ENCODE measurements around the gene ZCCHC14. TPM values are rescaled to one million over a fixed set of nuclear protein-coding genes. Genes with fewer than 3 reads are reported as not detected.

ZCCHC14 gene
- total and polyA plus RNA-seq, 2 of the 8 experiments (the other 6 are each of a cell fraction or from before 2014, with no cell fraction given): 8.2 to 28.2 TPM

- no peak for TF ChIP-seq SIX5 (IDR thresholded peaks at IDR 0.05; ENCODE audit: low read depth, low read length)
- TF ChIP-seq TAF1 (IDR thresholded peaks at IDR 0.05; ENCODE audit: low read depth, low read length): no peak
- TF ChIP-seq EGR1 (IDR thresholded peaks at IDR 0.05; ENCODE audit: borderline replicate concordance, low read depth, low read length): no peak
- TF ChIP-seq SRF (IDR thresholded peaks at IDR 0.05; ENCODE audit: low read depth, low read length): no peak
- no peak for TF ChIP-seq MAFK (IDR thresholded peaks at IDR 0.05; ENCODE audit: low read depth, low read length)
Observed at GRCh38 chr16:87356491-87356853, 136.4 kb downstream of the ZCCHC14 start (continued).

Other genes starting within 250 kb of the ZCCHC14 start
- gene C16orf95, start 175.6 kb downstream of the ZCCHC14 start, total RNA-seq (2021; fragmentation: NEBNext Ultra II Directional; extraction: Animal tissue kit (Norgen Biotek cat#: 25700)): 5.4 and 6.0 TPM in 2 replicates
- 5.0 and 8.4 TPM in 2 replicates for gene C16orf95, start 175.6 kb downstream of the ZCCHC14 start, polyA plus RNA-seq (2011; rRNA removed)
- gene FBXO31, start 109.2 kb downstream of the ZCCHC14 start, total RNA-seq (2021; fragmentation: NEBNext Ultra II Directional; extraction: Animal tissue kit (Norgen Biotek cat#: 25700)): 20.7 and 21.6 TPM in 2 replicates
- gene FBXO31, start 109.2 kb downstream of the ZCCHC14 start, polyA plus RNA-seq (2011; rRNA removed): 8.3 and 12.2 TPM in 2 replicates
- gene MAP1LC3B, start 100.7 kb downstream of the ZCCHC14 start, total RNA-seq (2021; fragmentation: NEBNext Ultra II Directional; extraction: Animal tissue kit (Norgen Biotek cat#: 25700)): 47.1 and 48.5 TPM in 2 replicates
- 15.4 and 29.5 TPM in 2 replicates for gene MAP1LC3B, start 100.7 kb downstream of the ZCCHC14 start, polyA plus RNA-seq (2011; rRNA removed)
- gene JPH3, start 109.5 kb upstream of the ZCCHC14 start, total RNA-seq (2021; fragmentation: NEBNext Ultra II Directional; extraction: Animal tissue kit (Norgen Biotek cat#: 25700)): 28.3 and 28.4 TPM in 2 replicates
- 10.3 and 19.3 TPM in 2 replicates for gene JPH3, start 109.5 kb upstream of the ZCCHC14 start, polyA plus RNA-seq (2011; rRNA removed)